Measurements from ENCODE around the gene CHAD.

The CHAD gene

GRCh38 chr17:50469671-50470305 lies 1.1 kb upstream of the CHAD start:
- H3K4me3 ChIP-seq (ENCODE audit: low read length): no peak overlapping the region
- TF ChIP-seq CTCF (IDR thresholded peaks at IDR 0.05; ENCODE audit: insufficient read depth, low read depth, low read length, missing control alignments): no peak
- DNase-seq (ENCODE audit: low read depth): no peak

- H3K4me3 ChIP-seq (ENCODE audit: low read length): no peak overlapping the region
- DNase-seq (ENCODE audit: low read depth): no peak
- no peak for TF ChIP-seq CTCF (IDR thresholded peaks at IDR 0.05; ENCODE audit: insufficient read depth, low read depth, low read length, missing control alignments)
Observed at GRCh38 chr17:50469208-50469605, 527 bp upstream of the CHAD start.

GRCh38 chr17:50467855-50468303 lies 801 bp downstream of the CHAD start:
- no peak overlapping the region for H3K4me3 ChIP-seq (ENCODE audit: low read length)
- no peak for DNase-seq (ENCODE audit: low read depth)
- no peak for TF ChIP-seq CTCF (IDR thresholded peaks at IDR 0.05; ENCODE audit: insufficient read depth, low read depth, low read length, missing control alignments)

GRCh38 chr17:50467114-50467854 lies 1.4 kb downstream of the CHAD start:
- no peak overlapping the region for H3K4me3 ChIP-seq (ENCODE audit: low read length)
- TF ChIP-seq CTCF (IDR thresholded peaks at IDR 0.05; ENCODE audit: insufficient read depth, low read depth, low read length, missing control alignments): no peak

GRCh38 chr17:50466371-50467113 lies 2.1 kb downstream of the CHAD start:
- TF ChIP-seq CTCF (IDR thresholded peaks at IDR 0.05; ENCODE audit: insufficient read depth, low read depth, low read length, missing control alignments): no peak
- DNase-seq (ENCODE audit: low read depth): no peak
- no peak overlapping the region for H3K4me3 ChIP-seq (ENCODE audit: low read length)

More at GRCh38 chr17:50467114-50467854, 1.4 kb downstream of the CHAD start:
- DNase-seq (ENCODE audit: low read depth): no peak

- no peak for DNase-seq (ENCODE audit: low read depth)
- no peak for TF ChIP-seq CTCF (IDR thresholded peaks at IDR 0.05; ENCODE audit: insufficient read depth, low read depth, low read length, missing control alignments)
- H3K4me3 ChIP-seq (ENCODE audit: low read length): no peak overlapping the region
Observed at GRCh38 chr17:50465635-50466034, 3.0 kb downstream of the CHAD start.

All from epithelial cell of esophagus (primary cell).